SK-MEL-5 (cell line): ENCODE data around the gene ZNF189. TPM values are rescaled to one million over a fixed set of nuclear protein-coding genes. Genes with fewer than 3 reads are reported as not detected.

Experiments
- DNase-seq: peaks from one replicate; pipeline ENCODE4 v3.0.0-alpha.2; 2016; ENCODE audit warnings: low read depth, low spot score
- in situ Hi-C: cut with HindIII; loops from 2 replicates; pipeline ENCODE4 v1.10.0; 2016; ENCODE audit warnings: low sequenced_read_pairs, high pct_unique_total_duplicates, low pct_unique_long_range_greater_than_20kb
- polyA plus RNA-seq, 2 experiments: library from polyadenylated mRNA; depleted of rRNA; stranded (reverse); fragments of >200 nt; gene quantifications; 2 replicates each; pipeline ENCODE4 v1.2.3, GENCODE V29; 2015
- total RNA-seq: library from RNA; depleted of rRNA; stranded (reverse); fragments of >200 nt; shearing (Covaris generic); gene quantifications from 2 replicates; pipeline ENCODE4 v1.2.3, GENCODE V29; 2014; rRNA removed

The ZNF189 gene
- total RNA-seq = 14.6 and 14.9 TPM in 2 replicates
- polyA plus RNA-seq (2015; cell fraction: cytosol; rRNA removed) = 6.0 and 7.8 TPM in 2 replicates
- 32.9 and 35.8 TPM in 2 replicates for polyA plus RNA-seq (2015; cell fraction: nucleus; rRNA removed)

GRCh38 chr9:101398068-101398929 is at the start of gene ZNF189, which contains the start of gene MRPL50:
Gene ZNF189, plus strand, starts transcription at chr9:101398851. Its CDS starts 306 bp downstream, at chr9:101399157.
Gene MRPL50, minus strand, starts transcription at chr9:101398618. Its CDS starts 26 bp downstream, at chr9:101398592.
- DNase-seq = peak; percentile 99
- in situ Hi-C loops = no loop called here

DNA sequence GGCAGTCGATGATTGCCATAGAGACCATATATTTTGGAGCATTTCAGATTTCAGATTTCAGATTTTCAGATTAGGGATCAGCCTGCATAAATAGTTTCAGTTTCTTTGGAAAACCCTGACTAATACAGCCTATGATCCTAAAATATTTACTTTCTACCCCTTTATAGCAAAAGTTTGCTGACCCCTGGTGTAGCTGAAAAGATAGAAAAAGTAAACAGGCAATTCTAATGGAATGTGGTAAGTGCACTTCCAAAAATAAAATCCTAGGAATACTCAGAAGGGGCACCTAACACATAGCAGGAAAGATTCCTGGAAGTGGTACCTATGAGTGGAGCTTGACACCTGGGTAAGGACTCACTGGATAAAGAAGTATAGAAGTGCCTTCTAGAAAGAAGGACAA is 48.4 kb upstream of the ZNF189 start:
- no peak for DNase-seq
- in situ Hi-C loops = no loop called here

DNA sequence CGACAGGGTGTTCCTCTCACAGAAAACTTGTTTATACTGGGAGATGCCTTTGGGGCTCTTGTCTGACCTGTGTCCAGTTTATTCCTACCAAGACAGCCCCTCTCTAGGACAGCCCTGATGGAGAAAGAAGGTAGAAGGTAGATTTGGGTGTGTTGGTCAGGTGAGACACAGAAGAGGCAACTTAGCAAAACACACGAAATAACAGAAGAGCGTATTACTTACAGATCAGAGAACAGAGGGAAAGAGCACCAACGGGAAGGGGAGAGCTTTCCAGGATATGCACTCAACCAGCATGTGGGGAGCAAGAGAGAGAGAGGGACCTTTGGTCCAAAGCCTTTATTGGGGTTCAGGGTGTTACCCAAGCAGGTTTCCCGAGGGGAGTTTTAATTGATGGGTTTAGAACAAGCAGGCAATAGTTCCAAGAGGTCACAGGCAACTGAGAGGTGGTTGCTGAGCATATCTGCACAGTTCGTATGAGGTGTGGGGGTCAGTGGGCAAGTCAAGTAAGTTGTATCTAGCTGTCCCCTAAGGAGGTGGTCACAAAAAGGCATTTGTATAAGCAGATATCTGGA is 45.7 kb upstream of the ZNF189 start:
- in situ Hi-C loops = no loop called here
- no peak for DNase-seq

DNA sequence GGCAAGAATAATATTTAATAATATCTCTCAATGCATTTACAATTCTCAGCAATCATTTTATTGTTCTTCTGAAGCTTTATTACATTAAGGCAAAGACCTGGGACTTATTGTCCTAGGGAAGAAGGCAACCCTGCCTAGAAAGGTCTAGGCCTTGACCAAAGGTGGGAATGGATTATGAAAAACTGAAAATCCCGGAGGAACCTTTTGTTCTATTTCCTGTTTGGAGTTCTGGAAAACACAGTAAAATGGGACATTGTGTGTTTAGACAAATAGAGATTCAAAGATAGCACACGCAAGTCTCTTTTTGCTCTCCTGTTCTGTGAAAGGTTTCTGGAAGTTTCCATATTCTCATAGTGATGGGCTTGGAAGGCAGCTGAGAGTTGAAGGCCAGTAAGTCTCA is 45.0 kb upstream of the ZNF189 start:
- in situ Hi-C loops = no loop called here
- no peak for DNase-seq

GRCh38 chr9:101354143-101354764 is 44.4 kb upstream of the ZNF189 start:
- in situ Hi-C loops = no loop called here
- no peak for DNase-seq

GRCh38 chr9:101354765-101355708 is 43.6 kb upstream of the ZNF189 start:
- in situ Hi-C loops = no loop called here
- no peak for DNase-seq

GRCh38 chr9:101356619-101357018 is 42.0 kb upstream of the ZNF189 start:
- in situ Hi-C loops = no loop called here
- no peak for DNase-seq

DNA sequence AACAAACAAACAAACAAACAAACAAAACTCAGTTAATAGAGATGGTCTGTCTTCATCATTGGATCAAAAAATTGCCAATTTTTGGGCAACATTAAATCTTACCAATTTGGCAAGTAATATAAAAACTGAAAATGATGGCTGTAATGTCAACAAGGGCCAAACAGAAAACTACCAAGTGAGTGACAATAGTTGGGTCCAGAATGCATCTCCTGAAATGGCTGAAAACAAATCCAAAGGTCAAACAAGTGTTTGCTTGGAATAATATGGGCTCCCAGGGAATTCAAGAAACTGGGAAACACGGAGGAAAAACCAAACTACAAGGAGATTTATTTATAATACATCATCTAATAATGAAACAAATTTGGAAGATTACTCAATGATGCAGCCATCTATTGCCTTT is 39.0 kb upstream of the ZNF189 start:
- DNase-seq = no peak
- in situ Hi-C loops = no loop called here

GRCh38 chr9:101360647-101361046 is 38.0 kb upstream of the ZNF189 start:
- no peak for DNase-seq
- in situ Hi-C loops = no loop called here

DNA sequence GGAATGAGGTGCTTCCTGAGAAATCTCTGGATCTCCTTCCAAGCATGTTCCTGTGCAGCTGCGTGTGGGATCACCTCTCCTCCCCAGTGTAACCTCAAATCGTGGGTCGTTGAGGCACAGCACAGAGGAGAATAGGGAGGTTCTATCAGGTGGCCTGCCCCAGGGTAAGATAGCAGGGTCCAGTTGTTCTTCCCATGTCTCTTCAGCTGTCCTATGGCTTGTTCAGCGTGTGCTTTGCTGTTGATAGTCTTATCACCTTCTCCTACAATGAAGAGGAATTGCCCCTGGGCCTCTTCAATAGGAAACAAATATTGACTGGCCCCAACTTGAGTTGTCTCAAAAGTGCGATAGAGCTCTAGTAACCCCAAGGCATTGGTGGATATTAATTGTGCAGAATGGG is 36.2 kb upstream of the ZNF189 start:
- in situ Hi-C loops = no loop called here
- no peak for DNase-seq

DNA sequence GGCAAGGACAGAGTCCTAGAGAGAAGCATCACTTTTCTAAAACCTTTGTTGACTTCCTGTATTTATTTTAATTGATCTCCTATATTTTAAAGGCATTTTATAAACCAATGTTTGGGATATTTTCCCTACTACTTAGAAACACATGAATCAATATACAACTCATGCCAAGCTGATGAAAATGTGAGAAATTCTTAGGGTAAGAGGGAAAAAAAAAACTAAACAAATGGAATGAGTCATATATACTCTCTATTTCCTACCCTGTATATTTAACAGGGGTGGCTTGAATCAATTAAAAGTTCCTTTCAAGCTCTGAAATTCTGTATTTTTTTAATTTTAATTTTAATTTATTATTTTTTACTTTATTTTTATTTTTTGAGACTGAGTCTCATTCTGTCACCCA is 33.5 kb upstream of the ZNF189 start:
- in situ Hi-C loops = no loop called here
- no peak for DNase-seq

DNA sequence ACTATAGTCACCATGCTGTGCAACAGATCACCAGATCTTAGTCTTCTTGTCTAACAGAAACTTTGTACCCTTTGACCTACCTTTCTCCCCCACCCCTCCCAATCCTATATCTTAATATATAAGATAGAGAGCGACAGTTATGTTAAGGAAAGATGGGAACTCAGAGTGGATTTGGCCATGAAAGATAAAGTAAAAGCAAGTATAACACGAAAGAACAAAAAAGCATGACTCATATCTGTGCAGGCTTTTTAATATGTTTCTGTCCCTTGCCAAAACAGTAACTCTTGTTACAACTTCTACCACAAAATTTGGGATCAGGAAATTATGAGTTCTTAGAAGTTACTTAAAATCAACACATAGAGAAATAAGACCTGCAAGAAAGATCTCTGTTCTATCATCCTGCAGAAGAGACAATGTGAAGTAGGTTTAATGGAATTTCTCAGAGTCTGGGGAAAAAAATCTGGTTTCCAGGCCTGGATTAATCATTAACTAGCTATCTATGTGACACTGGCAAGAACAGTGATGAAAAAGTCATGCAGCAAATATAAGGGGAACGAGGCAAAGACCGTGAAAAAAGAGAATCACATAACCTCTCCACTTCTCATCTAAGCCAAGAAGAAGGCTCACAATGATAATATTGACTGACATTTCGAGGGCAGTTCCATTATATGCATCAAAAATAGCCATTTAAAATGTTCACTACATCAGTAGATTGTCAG is 32.5 kb upstream of the ZNF189 start:
- in situ Hi-C loops = no loop called here
- DNase-seq = no peak

GRCh38 chr9:101367323-101367722 is 31.3 kb upstream of the ZNF189 start:
- no peak for DNase-seq
- in situ Hi-C loops = no loop called here

- DNase-seq = no peak
- in situ Hi-C loops = no loop called here
Measured at GRCh38 chr9:101369286-101369685, 29.4 kb upstream of the ZNF189 start.

DNA sequence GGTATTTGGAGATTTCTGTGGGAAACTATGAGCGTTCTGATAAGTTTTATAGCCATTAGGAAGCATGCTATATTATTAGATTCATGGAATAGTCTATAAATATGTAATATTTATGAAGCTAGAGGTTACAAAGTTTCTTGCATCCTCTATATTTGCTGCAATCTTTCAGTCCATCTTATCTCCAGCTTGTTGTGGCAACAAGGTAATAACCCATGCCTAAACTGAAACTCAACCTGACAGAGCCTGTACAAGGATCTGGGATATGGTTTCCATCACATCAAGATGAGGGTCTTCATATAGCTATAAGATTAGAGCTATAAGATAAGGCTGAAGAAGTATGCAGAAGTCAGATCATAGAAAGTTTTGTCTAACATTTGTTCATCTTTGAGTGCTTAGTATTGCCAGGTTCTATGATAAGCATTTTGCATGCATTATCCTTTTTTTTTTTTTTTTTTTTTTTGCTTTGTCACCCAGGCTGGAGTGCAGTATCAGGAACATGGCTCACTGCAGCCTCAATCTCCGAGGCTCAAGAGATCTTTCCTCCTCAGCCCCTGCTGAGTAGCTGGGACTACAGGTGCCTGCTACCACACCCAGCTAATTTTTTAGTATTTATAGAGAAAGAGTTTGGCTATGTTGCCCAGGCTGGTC is 28.6 kb upstream of the ZNF189 start:
- no peak for DNase-seq
- in situ Hi-C loops = no loop called here

DNA sequence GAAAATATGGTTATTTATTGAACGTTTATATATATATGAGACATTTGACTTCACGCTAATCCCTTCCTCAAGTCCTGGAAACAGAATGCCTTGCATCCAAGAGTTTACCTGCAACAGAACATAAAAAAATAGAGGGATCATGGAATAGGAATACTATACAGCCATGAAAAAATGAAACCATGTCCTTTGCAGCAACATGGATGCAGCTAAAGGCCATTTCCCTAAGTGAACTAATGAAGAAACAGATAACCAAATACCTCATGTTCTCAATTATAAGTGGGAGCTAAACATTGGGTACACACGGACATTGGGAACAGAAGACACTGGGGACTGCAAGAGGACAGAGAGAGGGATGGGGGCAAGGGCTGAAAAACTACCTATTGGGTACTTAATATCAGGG is 26.8 kb upstream of the ZNF189 start:
- DNase-seq = no peak
- in situ Hi-C loops = no loop called here
